Skeletal muscle satellite cell (primary cell): Measurements from ENCODE around the gene CCDC24.

Experiments
- H3K27me3 ChIP-seq: 2 replicates; pipeline ENCODE4 v1.7.0; 2013; ENCODE audit warnings: low read length; ENCODE audit not compliant: control insufficient read depth, insufficient read depth
- H3K36me3 ChIP-seq: 2 replicates; pipeline ENCODE4 v1.7.0; 2013; ENCODE audit warnings: mild to moderate bottlenecking, control low read depth, low read length; ENCODE audit not compliant: insufficient read depth
- H3K4me1 ChIP-seq: 2 replicates; pipeline ENCODE4 v1.7.0; 2013; ENCODE audit warnings: low read length; ENCODE audit not compliant: control insufficient read depth, insufficient read depth
- H3K4me2 ChIP-seq: 2 replicates; pipeline ENCODE4 v1.7.0; 2013; ENCODE audit warnings: mild to moderate bottlenecking, low read length
- H3K4me3 ChIP-seq: 2 replicates; pipeline ENCODE4 v1.7.0; 2013; ENCODE audit warnings: low read length
- H3K9ac ChIP-seq: 2 replicates; pipeline ENCODE4 v1.7.0; 2013; ENCODE audit warnings: mild to moderate bottlenecking, low read depth, low read length, moderate library complexity
- H3K9me3 ChIP-seq: replicated peaks from 2 replicates; pipeline ENCODE4 v1.7.0; 2013; ENCODE audit warnings: mild to moderate bottlenecking, control low read depth, low read length

The CCDC24 gene

GRCh38 chr1:43952731-43953346 is 38.6 kb upstream of the CCDC24 start:
- Histone ChIP-seq H3K4me2 (no peak overlapping the region), H3K36me3 (peaks cover 22% of the 10 kb centered on the region), H3K27me3 (no peaks in the 10 kb centered on the region), H3K9me3 (no peaks in the 10 kb centered on the region), H3K9ac (no peak overlapping the region), H3K4me1 (peaks cover 12% of the 10 kb centered on the region), H3K4me3 (no peak overlapping the region)

- Histone ChIP-seq H3K4me3 (no peak overlapping the region), H3K4me1 (peaks cover 7% of the 10 kb centered on the region), H3K9ac (no peak overlapping the region), H3K36me3 (peaks cover 25% of the 10 kb centered on the region), H3K4me2 (no peak overlapping the region), H3K27me3 (no peaks in the 10 kb centered on the region), H3K9me3 (no peaks in the 10 kb centered on the region)
These were observed 38.0 kb upstream of the CCDC24 start for GRCh38 chr1:43953361-43953760.

GRCh38 chr1:43954036-43954435 is 37.4 kb upstream of the CCDC24 start:
- H3K36me3 ChIP-seq, result peaks cover 31% of the 10 kb centered on the region

GRCh38 chr1:43956234-43956633 is 35.2 kb upstream of the CCDC24 start:
- H3K9me3 ChIP-seq, result no peaks in the 10 kb centered on the region
- peaks cover 35% of the 10 kb centered on the region for H3K36me3 ChIP-seq
- H3K4me3 ChIP-seq, result no peak overlapping the region
- no peak overlapping the region for H3K9ac ChIP-seq
- no peaks in the 10 kb centered on the region for H3K4me1 ChIP-seq
- H3K4me2 ChIP-seq, result no peak overlapping the region
- no peaks in the 10 kb centered on the region for H3K27me3 ChIP-seq

More at GRCh38 chr1:43954036-43954435, 37.4 kb upstream of the CCDC24 start:
- Histone ChIP-seq H3K27me3 (no peaks in the 10 kb centered on the region), H3K9me3 (no peaks in the 10 kb centered on the region), H3K4me1 (peaks cover under 1% of the 10 kb centered on the region), H3K4me3 (no peak overlapping the region), H3K4me2 (no peak overlapping the region), H3K9ac (no peak overlapping the region)

GRCh38 chr1:43957407-43958040 is 33.9 kb upstream of the CCDC24 start:
- H3K4me1 ChIP-seq, result no peaks in the 10 kb centered on the region
- H3K4me3 ChIP-seq, result no peak overlapping the region
- H3K9ac ChIP-seq, result no peak overlapping the region
- H3K27me3 ChIP-seq, result no peaks in the 10 kb centered on the region
- H3K9me3 ChIP-seq, result no peaks in the 10 kb centered on the region
- H3K4me2 ChIP-seq, result no peak overlapping the region
- peaks cover 42% of the 10 kb centered on the region for H3K36me3 ChIP-seq

- Histone ChIP-seq H3K36me3 (peaks cover 51% of the 10 kb centered on the region), H3K9ac (no peak overlapping the region), H3K4me3 (no peak overlapping the region), H3K9me3 (no peaks in the 10 kb centered on the region), H3K4me2 (no peak overlapping the region), H3K4me1 (no peaks in the 10 kb centered on the region), H3K27me3 (no peaks in the 10 kb centered on the region)
These were observed 32.8 kb upstream of the CCDC24 start for GRCh38 chr1:43958351-43959255.

- no peaks in the 10 kb centered on the region for H3K27me3 ChIP-seq
- no peaks in the 10 kb centered on the region for H3K9me3 ChIP-seq
- peaks cover 62% of the 10 kb centered on the region for H3K36me3 ChIP-seq
- no peak overlapping the region for H3K9ac ChIP-seq
- no peak overlapping the region for H3K4me3 ChIP-seq
- H3K4me2 ChIP-seq, result no peak overlapping the region
- H3K4me1 ChIP-seq, result no peaks in the 10 kb centered on the region
These were observed 30.6 kb upstream of the CCDC24 start for GRCh38 chr1:43960798-43961197.

- Histone ChIP-seq H3K9me3 (no peaks in the 10 kb centered on the region), H3K4me3 (no peak overlapping the region), H3K27me3 (no peaks in the 10 kb centered on the region), H3K9ac (no peak overlapping the region), H3K4me1 (no peaks in the 10 kb centered on the region), H3K36me3 (peaks cover 62% of the 10 kb centered on the region), H3K4me2 (no peak overlapping the region)
These were observed 29.7 kb upstream of the CCDC24 start for GRCh38 chr1:43961692-43962091.

GRCh38 chr1:43962324-43962723 is 29.1 kb upstream of the CCDC24 start:
- Histone ChIP-seq H3K27me3 (no peaks in the 10 kb centered on the region), H3K9ac (no peak overlapping the region), H3K4me2 (no peak overlapping the region), H3K9me3 (no peaks in the 10 kb centered on the region), H3K4me3 (no peak overlapping the region), H3K36me3 (peaks cover 55% of the 10 kb centered on the region), H3K4me1 (no peaks in the 10 kb centered on the region)

- Histone ChIP-seq H3K4me2 (no peak overlapping the region), H3K9me3 (no peaks in the 10 kb centered on the region), H3K4me3 (no peak overlapping the region), H3K27me3 (no peaks in the 10 kb centered on the region), H3K36me3 (peaks cover 53% of the 10 kb centered on the region), H3K9ac (no peak overlapping the region), H3K4me1 (no peaks in the 10 kb centered on the region)
These were observed 28.4 kb upstream of the CCDC24 start for GRCh38 chr1:43963006-43963405.

GRCh38 chr1:43963890-43964289 is 27.5 kb upstream of the CCDC24 start:
- H3K4me3 ChIP-seq, result no peak overlapping the region
- peaks cover 47% of the 10 kb centered on the region for H3K36me3 ChIP-seq
- H3K4me2 ChIP-seq, result no peak overlapping the region
- H3K27me3 ChIP-seq, result no peaks in the 10 kb centered on the region
- H3K9ac ChIP-seq, result no peak overlapping the region
- no peaks in the 10 kb centered on the region for H3K9me3 ChIP-seq
- H3K4me1 ChIP-seq, result no peaks in the 10 kb centered on the region
